ENCODE data around the gene NDST1. TPM values are rescaled to one million over a fixed set of nuclear protein-coding genes. Genes with fewer than 3 reads are reported as not detected.
A peak's percentile ranks its signal among the peaks of the same experiment; 100 is the strongest.

Gene NDST1
- total and polyA plus RNA-seq, 10 of the 15 experiments (the other 5 are each of a cell fraction or from before 2014, with no cell fraction given): 0.20 to 53.5 (median 12.9) TPM

DNA sequence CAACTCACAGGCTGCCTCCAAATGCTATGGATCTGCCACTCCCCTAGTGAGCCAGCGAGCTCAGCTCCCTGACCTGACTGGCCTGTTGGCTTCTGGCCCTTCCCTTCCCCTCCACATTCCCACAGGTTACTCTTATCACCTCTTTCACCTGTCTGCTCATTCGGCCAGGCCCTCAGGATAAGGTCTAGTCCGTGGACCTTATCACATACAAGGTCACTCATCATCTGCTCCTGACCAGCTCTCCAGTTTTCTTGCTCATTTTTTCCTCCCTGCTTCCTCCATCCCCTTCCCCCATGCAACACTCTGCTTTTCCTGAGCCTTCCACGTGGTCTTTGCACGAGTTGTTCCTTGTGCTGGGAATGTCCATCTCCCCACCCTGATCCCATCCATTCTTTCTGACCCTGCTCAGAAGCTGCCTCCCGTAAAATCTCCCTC, 25.9 kb upstream of the NDST1 start (continued):
- TF ChIP-seq RAD51 (IDR thresholded peaks at IDR 0.05) (no peak), TAF1 (IDR thresholded peaks at IDR 0.05; ENCODE audit: borderline replicate concordance, low read depth, low read length) (no peak), RCOR1 (conservative IDR thresholded peaks at IDR 0.05; ENCODE audit: low read depth, low read length) (no peak), CBX5 (IDR thresholded peaks at IDR 0.05; ENCODE audit: low read depth) (no peak), FOXM1 (IDR thresholded peaks at IDR 0.05; ENCODE audit: low read depth, low read length) (no peak), RFX5 (IDR thresholded peaks at IDR 0.05; ENCODE audit: low read depth, low read length) (no peak)

DNA sequence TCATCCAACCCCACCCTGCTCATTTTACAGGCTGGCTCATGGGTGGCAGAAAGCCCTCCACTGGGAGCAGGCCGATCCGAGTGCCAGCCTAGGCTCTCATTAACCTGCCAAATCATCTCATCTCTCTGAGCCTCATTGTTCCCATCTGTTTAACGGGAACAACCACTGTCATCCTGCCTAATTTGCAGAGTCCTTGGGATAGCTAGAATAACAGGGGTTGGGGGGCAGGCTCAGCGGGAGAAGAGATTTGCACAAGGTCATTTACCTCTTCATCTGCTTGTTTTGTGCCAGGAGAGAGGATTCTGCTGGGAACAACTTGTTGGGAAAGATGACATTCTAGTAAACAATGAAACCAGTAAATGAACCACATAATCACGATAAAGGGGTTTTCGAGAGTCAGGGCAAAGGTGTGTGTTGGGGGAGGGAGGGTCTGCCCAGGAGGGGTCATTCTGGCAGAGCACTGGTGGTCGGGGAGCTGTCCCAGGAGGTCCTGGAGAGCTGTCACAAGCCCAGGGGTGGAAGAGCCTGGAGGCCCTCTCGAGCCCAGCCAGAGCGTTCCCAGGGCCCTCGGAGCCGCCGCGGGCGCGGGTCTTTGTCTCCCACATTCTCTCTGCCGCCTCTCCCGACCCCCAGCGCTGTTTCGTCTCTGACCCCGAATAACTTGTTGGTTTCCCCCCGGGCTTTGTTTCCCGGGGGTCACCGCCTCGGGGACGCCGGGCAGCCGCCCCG, 22.8 kb upstream of the NDST1 start:
- ChIA-PET CTCF (interaction anchor here (0.6 to 1.4 kb wide), 2 partner anchors 26 to 60 kb away, joined by 3 to 4 read pairs; no protein-coding TSS in a partner anchor), SMC1A (ENCODE audit: uncharacterized antibody, unreplicated experiment) (no interaction called here), RAD21 (ENCODE audit: unreplicated experiment) (interaction anchor here (10.2 kb wide), 1 partner anchor 26 kb away, joined by 143 read pairs; no protein-coding TSS in a partner anchor), POLR2A (interaction anchor here (0.6 to 0.7 kb wide), 3 partner anchors 197 to 644 kb away, joined by 3 to 4 read pairs (median 3); no protein-coding TSS in a partner anchor)
- DNase-seq (ENCODE audit: low read depth, low spot score): no peak
- no peak for FAIRE-seq
- intact Hi-C loops (cut with micrococcal nuclease; ENCODE audit: unreplicated experiment) (loop anchor here (10.0 kb wide), 1 partner anchor 300 kb away; no protein-coding TSS in a partner anchor), in situ Hi-C loops (cut with MboI) (no loop called here)
- BruUV-seq (replicated peaks): TSS peak; percentile 68
- Histone ChIP-seq H3K27me3 (replicated peaks in 1 of 2; ENCODE audit: control insufficient read depth in 2 of 2, insufficient read depth in 2 of 2, low read length in 1 of 2) (no peaks in the 10 kb centered on the region), H3K27ac (ENCODE audit: control insufficient read depth, insufficient read depth) (peak overlapping the region; percentile 72), H4K20me1 (ENCODE audit: control insufficient read depth, insufficient read depth) (no peaks in the 10 kb centered on the region), H3K4me2 (ENCODE audit: control insufficient read depth, insufficient read depth) (peak overlapping the region; percentile 66), H3K4me1 (ENCODE audit: control insufficient read depth, insufficient read depth, low read length) (peaks cover 32% of the 10 kb centered on the region), H3K9me3 (replicated peaks; ENCODE audit: control insufficient read depth, insufficient read depth, low read length) (no peaks in the 10 kb centered on the region), H3K9ac (ENCODE audit: control insufficient read depth, insufficient read depth, low read length) (peak overlapping the region; percentile 80), H2AFZ (ENCODE audit: control insufficient read depth, low read depth, low read length) (peak overlapping the region; percentile 82), H3K36me3 (ENCODE audit: control insufficient read depth in 2 of 2, insufficient read depth in 2 of 2, low read length in 1 of 2) (no peaks in the 10 kb centered on the region), H3K79me2 (ENCODE audit: control insufficient read depth, insufficient read depth, low read length) (peaks cover 43% of the 10 kb centered on the region), H3K4me3 (peak overlapping the region; percentile 88)
- TF ChIP-seq, protein P1, sequence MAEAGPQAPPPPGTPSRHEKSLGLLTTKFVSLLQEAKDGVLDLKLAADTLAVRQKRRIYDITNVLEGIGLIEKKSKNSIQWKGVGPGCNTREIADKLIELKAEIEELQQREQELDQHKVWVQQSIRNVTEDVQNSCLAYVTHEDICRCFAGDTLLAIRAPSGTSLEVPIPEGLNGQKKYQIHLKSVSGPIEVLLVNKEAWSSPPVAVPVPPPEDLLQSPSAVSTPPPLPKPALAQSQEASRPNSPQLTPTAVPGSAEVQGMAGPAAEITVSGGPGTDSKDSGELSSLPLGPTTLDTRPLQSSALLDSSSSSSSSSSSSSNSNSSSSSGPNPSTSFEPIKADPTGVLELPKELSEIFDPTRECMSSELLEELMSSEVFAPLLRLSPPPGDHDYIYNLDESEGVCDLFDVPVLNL (IDR thresholded peaks at IDR 0.05; ENCODE audit: low read depth, low read length): no peak
- TF ChIP-seq ZNF384 (IDR thresholded peaks at IDR 0.05; ENCODE audit: borderline replicate concordance, low read depth, low read length): no peak
- no peak for TF ChIP-seq POLR2AphosphoS5 (IDR thresholded peaks at IDR 0.05; ENCODE audit: low read length)
- TF ChIP-seq GATAD2B (conservative IDR thresholded peaks at IDR 0.05; ENCODE audit: low read depth): 0 out of 2 replicates have a peak, but pooled peaks have one; percentile 50
- TF ChIP-seq, protein P2, sequence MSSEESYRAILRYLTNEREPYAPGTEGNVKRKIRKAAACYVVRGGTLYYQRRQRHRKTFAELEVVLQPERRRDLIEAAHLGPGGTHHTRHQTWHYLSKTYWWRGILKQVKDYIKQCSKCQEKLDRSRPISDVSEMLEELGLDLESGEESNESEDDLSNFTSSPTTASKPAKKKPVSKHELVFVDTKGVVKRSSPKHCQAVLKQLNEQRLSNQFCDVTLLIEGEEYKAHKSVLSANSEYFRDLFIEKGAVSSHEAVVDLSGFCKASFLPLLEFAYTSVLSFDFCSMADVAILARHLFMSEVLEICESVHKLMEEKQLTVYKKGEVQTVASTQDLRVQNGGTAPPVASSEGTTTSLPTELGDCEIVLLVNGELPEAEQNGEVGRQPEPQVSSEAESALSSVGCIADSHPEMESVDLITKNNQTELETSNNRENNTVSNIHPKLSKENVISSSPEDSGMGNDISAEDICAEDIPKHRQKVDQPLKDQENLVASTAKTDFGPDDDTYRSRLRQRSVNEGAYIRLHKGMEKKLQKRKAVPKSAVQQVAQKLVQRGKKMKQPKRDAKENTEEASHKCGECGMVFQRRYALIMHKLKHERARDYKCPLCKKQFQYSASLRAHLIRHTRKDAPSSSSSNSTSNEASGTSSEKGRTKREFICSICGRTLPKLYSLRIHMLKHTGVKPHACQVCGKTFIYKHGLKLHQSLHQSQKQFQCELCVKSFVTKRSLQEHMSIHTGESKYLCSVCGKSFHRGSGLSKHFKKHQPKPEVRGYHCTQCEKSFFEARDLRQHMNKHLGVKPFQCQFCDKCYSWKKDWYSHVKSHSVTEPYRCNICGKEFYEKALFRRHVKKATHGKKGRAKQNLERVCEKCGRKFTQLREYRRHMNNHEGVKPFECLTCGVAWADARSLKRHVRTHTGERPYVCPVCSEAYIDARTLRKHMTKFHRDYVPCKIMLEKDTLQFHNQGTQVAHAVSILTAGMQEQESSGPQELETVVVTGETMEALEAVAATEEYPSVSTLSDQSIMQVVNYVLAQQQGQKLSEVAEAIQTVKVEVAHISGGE (CRISPR knock-in tag; IDR thresholded peaks at IDR 0.05): peak; percentile 66
- TF ChIP-seq, protein P3, sequence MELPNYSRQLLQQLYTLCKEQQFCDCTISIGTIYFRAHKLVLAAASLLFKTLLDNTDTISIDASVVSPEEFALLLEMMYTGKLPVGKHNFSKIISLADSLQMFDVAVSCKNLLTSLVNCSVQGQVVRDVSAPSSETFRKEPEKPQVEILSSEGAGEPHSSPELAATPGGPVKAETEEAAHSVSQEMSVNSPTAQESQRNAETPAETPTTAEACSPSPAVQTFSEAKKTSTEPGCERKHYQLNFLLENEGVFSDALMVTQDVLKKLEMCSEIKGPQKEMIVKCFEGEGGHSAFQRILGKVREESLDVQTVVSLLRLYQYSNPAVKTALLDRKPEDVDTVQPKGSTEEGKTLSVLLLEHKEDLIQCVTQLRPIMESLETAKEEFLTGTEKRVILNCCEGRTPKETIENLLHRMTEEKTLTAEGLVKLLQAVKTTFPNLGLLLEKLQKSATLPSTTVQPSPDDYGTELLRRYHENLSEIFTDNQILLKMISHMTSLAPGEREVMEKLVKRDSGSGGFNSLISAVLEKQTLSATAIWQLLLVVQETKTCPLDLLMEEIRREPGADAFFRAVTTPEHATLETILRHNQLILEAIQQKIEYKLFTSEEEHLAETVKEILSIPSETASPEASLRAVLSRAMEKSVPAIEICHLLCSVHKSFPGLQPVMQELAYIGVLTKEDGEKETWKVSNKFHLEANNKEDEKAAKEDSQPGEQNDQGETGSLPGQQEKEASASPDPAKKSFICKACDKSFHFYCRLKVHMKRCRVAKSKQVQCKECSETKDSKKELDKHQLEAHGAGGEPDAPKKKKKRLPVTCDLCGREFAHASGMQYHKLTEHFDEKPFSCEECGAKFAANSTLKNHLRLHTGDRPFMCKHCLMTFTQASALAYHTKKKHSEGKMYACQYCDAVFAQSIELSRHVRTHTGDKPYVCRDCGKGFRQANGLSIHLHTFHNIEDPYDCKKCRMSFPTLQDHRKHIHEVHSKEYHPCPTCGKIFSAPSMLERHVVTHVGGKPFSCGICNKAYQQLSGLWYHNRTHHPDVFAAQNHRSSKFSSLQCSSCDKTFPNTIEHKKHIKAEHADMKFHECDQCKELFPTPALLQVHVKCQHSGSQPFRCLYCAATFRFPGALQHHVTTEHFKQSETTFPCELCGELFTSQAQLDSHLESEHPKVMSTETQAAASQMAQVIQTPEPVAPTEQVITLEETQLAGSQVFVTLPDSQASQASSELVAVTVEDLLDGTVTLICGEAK (IDR thresholded peaks at IDR 0.05; ENCODE audit: borderline replicate concordance): peak; percentile 58; the same call in 1 of the 2 replicates
- 36% methylated on average over 25 of the region's 28 CpGs for WGBS (ENCODE audit: insufficient coverage, insufficient replicate concordance, low lambda C conversion rate, missing lambda C conversion rate)
- ATAC-seq: no peak

Measured in GM12878 (cell line).